Kidney (tissue), 22 donors: ENCODE measurements around the gene IGFBP2. TPM values are rescaled to one million over a fixed set of nuclear protein-coding genes. Genes with fewer than 3 reads are reported as not detected.

Experiments
- DNase-seq, 5 donors: peaks; one replicate each; pipeline ENCODE4 v3.0.0-alpha.2; 2013 to 2020
- FAIRE-seq: peaks from 2 replicates; lab custom pipeline; 2012; peaks lifted over from hg19 to GRCh38; lab: Jason Lieb, UNC
- H3K27ac ChIP-seq, 2 donors: one replicate each; pipeline ENCODE4 v1.7.0; 2013; ENCODE audit warnings: low read depth in 2 of 2, low read length in 2 of 2, inconsistent platforms in 1 of 2
- H3K27me3 ChIP-seq: one replicate; pipeline ENCODE4 v1.7.1; 2013; ENCODE audit warnings: low read length, inconsistent platforms; ENCODE audit not compliant: control insufficient read depth, insufficient read depth
- H3K36me3 ChIP-seq, 3 donors: one replicate each; pipeline versions ENCODE4 v1.7.0 to v1.7.1; 2013; ENCODE audit warnings: low read length in 3 of 3, control low read depth in 1 of 3, inconsistent platforms in 1 of 3; ENCODE audit not compliant: insufficient read depth in 3 of 3, control insufficient read depth in 2 of 3
- H3K4me1 ChIP-seq, 3 donors: one replicate each; pipeline versions ENCODE4 v1.7.0 to v1.7.1; 2013; ENCODE audit warnings: low read length in 3 of 3, inconsistent platforms in 1 of 3, low read depth in 1 of 3; ENCODE audit not compliant: control insufficient read depth in 2 of 3, insufficient read depth in 2 of 3
- H3K4me3 ChIP-seq, 3 donors: one replicate each; pipeline versions ENCODE4 v1.7.0 to v1.8.1; 2013; ENCODE audit warnings: low read length in 3 of 3, control low read depth in 1 of 3, inconsistent platforms in 1 of 3
- H3K9ac ChIP-seq, 3 donors: one replicate each; pipeline versions ENCODE4 v1.7.0 to v1.7.1; 2013; ENCODE audit warnings: low read length in 3 of 3, control low read depth in 1 of 3, inconsistent platforms in 1 of 3
- H3K9me3 ChIP-seq, 3 donors: one replicate each; pipeline versions ENCODE4 v1.7.0 to v1.7.1; 2013; ENCODE audit warnings: low read length in 3 of 3, control low read depth in 1 of 3, inconsistent platforms in 1 of 3; ENCODE audit not compliant: control insufficient read depth in 2 of 3, insufficient read depth in 1 of 3
- intact Hi-C: fragments of 100-400 bp; cut with DNase I; formaldehyde crosslinking; loops from one replicate; pipeline ENCODE4 v1.11.1; 2022
- long read RNA-seq, 10 donors: library from polyadenylated mRNA in 1 of 10; unstranded in 1 of 10; transcript quantifications; one replicate each; pipeline ENCODE4 v2.0.0 and lab custom pipeline, GENCODE V29; 2021 to 2026
- polyA plus RNA-seq: library from polyadenylated mRNA; stranded (reverse); fragments of 350-450 nt; fragmentation: Illumina TruSeq; extraction: RNeasy Lipid Tissue Mini Kit (QIAGEN cat#74804); gene quantifications from one replicate; pipeline ENCODE4 v1.2.3, GENCODE V29; 2014; ENCODE audit warnings: low read depth, low replicate concordance; ENCODE audit not compliant: insufficient read depth
- total RNA-seq: library from RNA; stranded (reverse); fragmentation: NEBNext Ultra II Directional; extraction: Animal tissue kit (Norgen Biotek cat#: 25700); gene quantifications from one replicate; pipeline ENCODE4 v1.2.1, GENCODE V29; 2021
- TF ChIP-seq, protein P1 (sequence below): IDR thresholded peaks from 3 replicates; pipeline ENCODE4 v1.5.1; 2012; ENCODE audit warnings: mild to moderate bottlenecking, moderate library complexity, borderline replicate concordance; ENCODE audit not compliant: insufficient read depth; ENCODE audit errors: extremely low read depth
- donor health status: control.
- donor health status: control.
- donor health status: control.
- donor health status: control.
- donor health status: control.
- donor health status: DM: yes; HTN: yes; CAD: no.
- donor health status: Normal renal cell carcinoma (clear cell type).

The IGFBP2 gene, protein sequence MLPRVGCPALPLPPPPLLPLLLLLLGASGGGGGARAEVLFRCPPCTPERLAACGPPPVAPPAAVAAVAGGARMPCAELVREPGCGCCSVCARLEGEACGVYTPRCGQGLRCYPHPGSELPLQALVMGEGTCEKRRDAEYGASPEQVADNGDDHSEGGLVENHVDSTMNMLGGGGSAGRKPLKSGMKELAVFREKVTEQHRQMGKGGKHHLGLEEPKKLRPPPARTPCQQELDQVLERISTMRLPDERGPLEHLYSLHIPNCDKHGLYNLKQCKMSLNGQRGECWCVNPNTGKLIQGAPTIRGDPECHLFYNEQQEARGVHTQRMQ
- total RNA-seq (53.7 TPM), polyA plus RNA-seq (369 TPM)
- long read RNA-seq, donor 1, full-length matches to known transcripts = 153 of 398 reads
- long read RNA-seq, donor 1, partial matches to known transcripts = 162 of 398 reads
- long read RNA-seq, donor 1, other reads (novel, unspliced or antisense) = 83 of 398 reads
- long read RNA-seq, donor 2, full-length matches to known transcripts = 128 of 338 reads
- long read RNA-seq, donor 2, partial matches to known transcripts = 128 of 338 reads
- long read RNA-seq, donor 2, other reads (novel, unspliced or antisense) = 82 of 338 reads
- long read RNA-seq, donor 3, full-length matches to known transcripts = 180 of 207 reads
- long read RNA-seq, donor 3, partial matches to known transcripts = 21 of 207 reads
- long read RNA-seq, donor 3, other reads (novel, unspliced or antisense) = 6 of 207 reads
- long read RNA-seq, donor 4, full-length matches to known transcripts = 157 of 171 reads
- long read RNA-seq, donor 4, partial matches to known transcripts = 5 of 171 reads
- long read RNA-seq, donor 4, other reads (novel, unspliced or antisense) = 9 of 171 reads
- long read RNA-seq, donor 5, full-length matches to known transcripts = 11 of 11 reads
- long read RNA-seq, donor 5, partial matches to known transcripts = 0 of 11 reads
- long read RNA-seq, donor 5, other reads (novel, unspliced or antisense) = 0 of 11 reads
- long read RNA-seq, donor 6, full-length matches to known transcripts = 259 of 409 reads
- long read RNA-seq, donor 6, partial matches to known transcripts = 140 of 409 reads
- long read RNA-seq, donor 6, other reads (novel, unspliced or antisense) = 10 of 409 reads
- long read RNA-seq, donor 7, transcript IGFBP2-201 (4 exons, 1,439 nt) = major isoform, 90 of 100 reads
- long read RNA-seq, donor 7, partial matches to known transcripts = 0 of 100 reads
- long read RNA-seq, donor 7, other reads (novel, unspliced or antisense) = 10 of 100 reads
- long read RNA-seq, donor 8, full-length matches to known transcripts = 151 of 186 reads
- long read RNA-seq, donor 8, partial matches to known transcripts = 23 of 186 reads
- long read RNA-seq, donor 8, other reads (novel, unspliced or antisense) = 12 of 186 reads
- long read RNA-seq, donor 9, full-length matches to known transcripts = 113 of 223 reads
- long read RNA-seq, donor 9, partial matches to known transcripts = 105 of 223 reads
- long read RNA-seq, donor 9, other reads (novel, unspliced or antisense) = 5 of 223 reads
- long read RNA-seq, donor 10, full-length matches to known transcripts = 125 of 326 reads
- long read RNA-seq, donor 10, partial matches to known transcripts = 115 of 326 reads
- long read RNA-seq, donor 10, other reads (novel, unspliced or antisense) = 86 of 326 reads

DNA sequence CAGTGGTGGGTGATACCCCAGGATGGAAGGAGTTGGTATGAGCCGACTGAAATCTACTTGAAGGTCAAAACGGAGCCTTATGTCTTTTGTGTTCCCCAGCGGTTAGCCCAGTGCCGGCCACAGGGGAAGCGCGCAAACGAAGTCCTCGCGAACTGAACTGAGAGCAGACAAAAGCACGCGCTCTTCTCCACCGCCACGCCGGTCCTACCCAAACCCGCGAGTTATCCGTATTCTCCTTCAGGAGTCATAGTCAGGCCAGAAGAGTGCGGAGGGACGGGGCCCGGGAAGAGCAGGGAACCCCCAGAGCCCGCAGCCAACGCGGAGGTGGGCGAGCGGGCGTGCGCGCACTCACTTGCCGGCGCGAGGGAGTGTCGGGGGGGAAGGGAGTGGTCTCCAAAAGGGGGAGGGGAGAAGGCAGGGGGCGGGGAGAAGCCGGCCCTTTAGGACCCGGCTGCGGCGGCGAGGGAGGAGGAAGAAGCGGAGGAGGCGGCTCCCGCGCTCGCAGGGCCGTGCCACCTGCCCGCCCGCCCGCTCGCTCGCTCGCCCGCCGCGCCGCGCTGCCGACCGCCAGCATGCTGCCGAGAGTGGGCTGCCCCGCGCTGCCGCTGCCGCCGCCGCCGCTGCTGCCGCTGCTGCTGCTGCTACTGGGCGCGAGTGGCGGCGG is at the start of gene IGFBP2:
Gene IGFBP2, plus strand, starts transcription at position 469 of the 664 bp plus-strand sequence. Its CDS starts 104 bp downstream, at position 573.
- peak within 1 kb of the TSS in 2 of 3 donors; percentile 53 to 59 for H3K9ac ChIP-seq
- DNase-seq (peak; percentile 84 to 94 (median 93)), FAIRE-seq (no peak)
- no peaks in the 10 kb centered on the region for H3K36me3 ChIP-seq
- no peaks in the 10 kb centered on the region for H3K27me3 ChIP-seq
- H3K27ac ChIP-seq = no peak within 1 kb of the TSS
- H3K4me3 ChIP-seq = peak within 1 kb of the TSS; percentile 21 to 74 (median 67)
- intact Hi-C loops = no loop called here
- H3K9me3 ChIP-seq = no peaks in the 10 kb centered on the region
- TF ChIP-seq, protein P1, sequence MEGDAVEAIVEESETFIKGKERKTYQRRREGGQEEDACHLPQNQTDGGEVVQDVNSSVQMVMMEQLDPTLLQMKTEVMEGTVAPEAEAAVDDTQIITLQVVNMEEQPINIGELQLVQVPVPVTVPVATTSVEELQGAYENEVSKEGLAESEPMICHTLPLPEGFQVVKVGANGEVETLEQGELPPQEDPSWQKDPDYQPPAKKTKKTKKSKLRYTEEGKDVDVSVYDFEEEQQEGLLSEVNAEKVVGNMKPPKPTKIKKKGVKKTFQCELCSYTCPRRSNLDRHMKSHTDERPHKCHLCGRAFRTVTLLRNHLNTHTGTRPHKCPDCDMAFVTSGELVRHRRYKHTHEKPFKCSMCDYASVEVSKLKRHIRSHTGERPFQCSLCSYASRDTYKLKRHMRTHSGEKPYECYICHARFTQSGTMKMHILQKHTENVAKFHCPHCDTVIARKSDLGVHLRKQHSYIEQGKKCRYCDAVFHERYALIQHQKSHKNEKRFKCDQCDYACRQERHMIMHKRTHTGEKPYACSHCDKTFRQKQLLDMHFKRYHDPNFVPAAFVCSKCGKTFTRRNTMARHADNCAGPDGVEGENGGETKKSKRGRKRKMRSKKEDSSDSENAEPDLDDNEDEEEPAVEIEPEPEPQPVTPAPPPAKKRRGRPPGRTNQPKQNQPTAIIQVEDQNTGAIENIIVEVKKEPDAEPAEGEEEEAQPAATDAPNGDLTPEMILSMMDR = no peak
- peaks cover 0 to 8% (median 0%) of the 10 kb centered on the region in 3 donors for H3K4me1 ChIP-seq

DNA sequence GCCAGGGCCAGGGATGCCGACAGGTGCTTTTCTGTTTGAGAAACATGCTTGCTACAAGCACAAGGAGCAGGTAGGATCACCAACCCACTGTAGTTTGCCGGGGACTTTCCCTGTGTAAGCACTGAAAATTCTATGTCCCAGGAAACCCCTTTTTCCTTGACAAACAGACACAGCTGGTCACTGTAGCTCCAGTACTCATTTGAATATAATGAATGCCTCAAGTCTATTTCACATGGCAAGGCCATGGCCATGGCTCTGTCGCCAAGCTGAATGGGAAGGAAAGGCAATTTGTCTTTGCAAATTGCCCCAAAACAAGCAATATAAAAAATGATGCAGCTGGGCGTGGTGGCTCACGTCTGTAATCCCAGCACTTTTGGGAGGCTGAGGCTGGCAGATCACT is 49.6 kb upstream of the IGFBP2 start:
- Histone ChIP-seq H3K4me1 (no peaks in the 10 kb centered on the region), H3K36me3 (no peaks in the 10 kb centered on the region), H3K9me3 (no peaks in the 10 kb centered on the region), H3K27me3 (no peaks in the 10 kb centered on the region), H3K9ac (no peak overlapping the region), H3K4me3 (no peak overlapping the region), H3K27ac (no peak overlapping the region)
- TF ChIP-seq, protein P1 = no peak
- intact Hi-C loops = no loop called here
- no peak for FAIRE-seq
- no peak for DNase-seq

DNA sequence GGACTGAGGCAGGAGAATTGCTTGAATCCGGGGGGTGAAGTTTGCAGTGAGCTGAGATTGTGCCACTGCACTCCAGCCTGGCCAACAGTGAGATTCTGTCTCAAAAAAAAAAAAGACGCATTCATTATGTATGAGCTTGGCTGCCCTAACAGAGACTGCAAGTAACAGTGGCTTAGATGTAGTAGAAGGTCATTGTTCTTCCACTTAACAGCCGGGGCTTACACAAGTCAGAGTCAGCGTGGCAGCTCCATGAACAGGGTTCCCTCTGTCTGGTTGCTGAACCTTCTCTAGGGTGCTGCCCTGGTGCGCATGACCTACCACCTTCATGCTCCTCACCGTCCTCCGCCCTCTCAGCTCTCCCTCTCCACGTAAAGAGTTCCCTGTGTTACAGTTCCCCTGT is 49.1 kb upstream of the IGFBP2 start:
- no peaks in the 10 kb centered on the region for H3K4me1 ChIP-seq
- no peaks in the 10 kb centered on the region for H3K27me3 ChIP-seq
- H3K9me3 ChIP-seq = no peaks in the 10 kb centered on the region
- H3K27ac ChIP-seq = no peak overlapping the region
- FAIRE-seq (no peak), DNase-seq (no peak)
- H3K36me3 ChIP-seq = no peaks in the 10 kb centered on the region
- no peak overlapping the region for H3K4me3 ChIP-seq
- no peak overlapping the region for H3K9ac ChIP-seq
- TF ChIP-seq, protein P1 = no peak
- intact Hi-C loops = no loop called here
